GM12878 (cell line): ENCODE results near the gene TH. TPM values are rescaled to one million over a fixed set of nuclear protein-coding genes. Genes with fewer than 3 reads are reported as not detected.

Experiments used
- ATAC-seq: fragments of 200-7000 bp; cut with Tn5 transposase; 3 replicates; pipeline ENCODE4 v1.9.1; 2020; ENCODE audit warnings: mild to moderate bottlenecking, moderate library complexity
- BruUV-seq: library from RNA; stranded (reverse); fragments of 400-500 nt; replicated peaks from 2 replicates; lab custom pipeline; 2021; lab: Mats Ljungman, UMichigan
- CTCF ChIA-PET: fragments of 300-600 bp; sonication (Branson Sonifier 250); formaldehyde crosslinking; extraction: SDS; loops from one replicate; lab custom pipeline; 2021; ENCODE audit warnings: inconsistent platforms; lab: Yijun Ruan, JAX
- POLR2A ChIA-PET: fragments of 350-600 bp; formaldehyde crosslinking; extraction: SDS; loops from one replicate; lab custom pipeline; 2021; ENCODE audit warnings: inconsistent platforms; lab: Charles Lee
- RAD21 ChIA-PET: fragments of 300-600 bp; sonication (Branson Sonifier 250); formaldehyde crosslinking; loops from one replicate; lab custom pipeline; 2023; ENCODE audit warnings: antibody characterized with exemption; ENCODE audit not compliant: unreplicated experiment; lab: Charles Lee
- SMC1A ChIA-PET: fragments of 300-600 bp; sonication (Branson Sonifier 250); formaldehyde crosslinking; loops from one replicate; lab custom pipeline; 2023; ENCODE audit not compliant: unreplicated experiment, uncharacterized antibody; lab: Charles Lee
- DNase-seq: peaks from one replicate; pipeline ENCODE4 v3.0.0-alpha.2; 2011; ENCODE audit warnings: low read depth, low spot score
- FAIRE-seq: peaks from 3 replicates; lab custom pipeline; 2011; peaks lifted over from hg19 to GRCh38; lab: Jason Lieb, UNC
- H2AFZ ChIP-seq: 2 replicates; pipeline ENCODE4 v1.6.0; 2011; ENCODE audit warnings: low read depth, low read length, control low read depth; ENCODE audit not compliant: control insufficient read depth
- H3K27ac ChIP-seq: 2 replicates; pipeline ENCODE4 v1.5.1; 2011; ENCODE audit warnings: control low read depth; ENCODE audit not compliant: control insufficient read depth, insufficient read depth
- H3K27me3 ChIP-seq, 2 experiments: replicated peaks in 1 of 2; 2 replicates each; pipeline versions ENCODE4 v1.6.0 to v1.6.1; 2011; ENCODE audit warnings: low read length in 1 of 2; ENCODE audit not compliant: control insufficient read depth in 2 of 2, insufficient read depth in 2 of 2
- H3K36me3 ChIP-seq, 2 experiments: 2 replicates each; pipeline ENCODE4 v1.5.1; 2011; ENCODE audit warnings: low read length in 1 of 2; ENCODE audit not compliant: control insufficient read depth in 2 of 2, insufficient read depth in 2 of 2
- H3K4me1 ChIP-seq: 2 replicates; pipeline ENCODE4 v1.6.1; 2011; ENCODE audit warnings: mild to moderate bottlenecking, low read length, moderate library complexity, mixed read lengths; ENCODE audit not compliant: control insufficient read depth, insufficient read depth
- H3K4me2 ChIP-seq: 2 replicates; pipeline ENCODE4 v1.6.0; 2011; ENCODE audit warnings: control low read depth; ENCODE audit not compliant: control insufficient read depth, insufficient read depth
- H3K4me3 ChIP-seq: fragments of 200-600 bp; sonication (generic); 2 replicates; pipeline ENCODE4 v1.5.1; 2016
- H3K79me2 ChIP-seq: 2 replicates; pipeline ENCODE4 v1.6.0; 2011; ENCODE audit warnings: low read length; ENCODE audit not compliant: control insufficient read depth, insufficient read depth
- H3K9ac ChIP-seq: 2 replicates; pipeline ENCODE4 v1.8.0; 2011; ENCODE audit warnings: low read length, control low read depth, mixed read lengths; ENCODE audit not compliant: control insufficient read depth, insufficient read depth
- H3K9me3 ChIP-seq: replicated peaks from 3 replicates; pipeline ENCODE4 v1.5.1; 2011; ENCODE audit warnings: mild to moderate bottlenecking, low read length; ENCODE audit not compliant: control insufficient read depth, insufficient read depth
- H4K20me1 ChIP-seq: 2 replicates; pipeline ENCODE4 v1.6.0; 2011; ENCODE audit not compliant: control insufficient read depth, insufficient read depth
- ATF7 ChIP-seq: fragments of 450-650 bp; IDR thresholded peaks from 2 replicates; pipeline ENCODE4 v1.6.1; 2016; ENCODE audit warnings: low read depth, mild to moderate bottlenecking
- EGR1 ChIP-seq, 2 experiments: IDR thresholded peaks; 1 replicate in 1 of 2; 2 replicates in 1 of 2; pipeline ENCODE4 v1.6.1; 2011 to 2012; ENCODE audit warnings: low read depth in 2 of 2, low read length in 2 of 2, borderline replicate concordance in 1 of 2, mild to moderate bottlenecking in 1 of 2, moderate library complexity in 1 of 2
- FOS ChIP-seq: IDR thresholded peaks from 3 replicates; pipeline ENCODE4 v1.6.1; 2011; ENCODE audit warnings: borderline replicate concordance; ENCODE audit not compliant: insufficient read length; ENCODE audit errors: extremely low read depth
- MLLT1 ChIP-seq: fragments of 450-650 bp; IDR thresholded peaks from 2 replicates; pipeline ENCODE4 v1.6.1; 2016; ENCODE audit warnings: mild to moderate bottlenecking
- MXI1 ChIP-seq: fragments of 150-350 bp; IDR thresholded peaks from 2 replicates; pipeline ENCODE4 v1.6.1; 2011; ENCODE audit warnings: low read depth, mild to moderate bottlenecking, inconsistent platforms, low read length, improper control_type of control experiment
- RAD21 ChIP-seq: IDR thresholded peaks from 2 replicates; pipeline ENCODE4 v1.6.1; 2011; ENCODE audit warnings: mild to moderate bottlenecking, low read depth, low read length, moderate library complexity; ENCODE audit not compliant: insufficient read depth
- TBL1XR1 ChIP-seq: IDR thresholded peaks from 2 replicates; pipeline ENCODE4 v1.6.1; 2012; ENCODE audit warnings: low read depth, low read length, improper control_type of control experiment
- ZSCAN29 ChIP-seq: fragments of 450-650 bp; IDR thresholded peaks from 2 replicates; pipeline ENCODE4 v1.6.1; 2017; ENCODE audit warnings: mild to moderate bottlenecking, moderate library complexity
- WGBS: methylation state at CpG from one replicate; pipeline ENCODE4 v1.1.6; 2016; ENCODE audit warnings: low lambda C conversion rate; ENCODE audit not compliant: insufficient replicate concordance, insufficient coverage; ENCODE audit errors: missing lambda C conversion rate; 5-methylcytosine and 5-hydroxymethylcytosine counted together
- in situ Hi-C: fragments of 300-500 bp; cut with MboI; formaldehyde crosslinking; loops from 9 replicates; pipeline ENCODE4 v1.14.3; 2018; ENCODE audit warnings: mixed read lengths
- intact Hi-C: fragments of 100-400 bp; cut with micrococcal nuclease; formaldehyde crosslinking; loops from one replicate; pipeline ENCODE4 v1.14.2; 2022; ENCODE audit not compliant: unreplicated experiment
- polyA plus RNA-seq, 11 experiments: library from polyadenylated mRNA; depleted of rRNA in 4 of 11; unstranded in 6 of 11; stranded (reverse) in 5 of 11; fragments of >200 nt; fragmentation: Nextera tagmentation in 4 of 11; fragmentation: Illumina TruSeq in 1 of 11; extraction: Ambion mirVana in 4 of 11; extraction: Trizol in 1 of 11; gene quantifications; 1 replicate in 1 of 11; 2 replicates in 10 of 11; pipeline versions ENCODE4 v1.2.1 to v1.2.3, GENCODE V29; 2011 to 2016; ENCODE audit warnings: inconsistent platforms in 2 of 11, missing spikeins in 2 of 11, low read depth in 1 of 11
- total RNA-seq, 4 experiments: library from RNA; depleted of rRNA in 3 of 4; stranded (reverse); fragments of >200 nt in 3 of 4; fragmentation: Illumina TruSeq in 1 of 4; extraction: Trizol in 1 of 4; gene quantifications; 2 replicates each; pipeline versions ENCODE4 v1.2.1 to v1.2.3, GENCODE V29; 2013 to 2021

TH gene
- total and polyA plus RNA-seq, 10 of the 15 experiments (the other 5 are each of a cell fraction or from before 2014, with no cell fraction given) = not detected

GRCh38 chr11:2182075-2182474, 10.5 kb upstream of the TH start (continued):
- no peak for TF ChIP-seq ZSCAN29
- no peak for TF ChIP-seq MXI1
- TF ChIP-seq FOS = no peak
- TF ChIP-seq RAD21 = no peak
- TF ChIP-seq, all 136 proteins: peak for 0

GRCh38 chr11:2180789-2181370, 9.3 kb upstream of the TH start:
- H3K9ac ChIP-seq = no peak overlapping the region
- CTCF ChIA-PET = no interaction called here
- WGBS = 19% methylated on average over 11 of the region's 11 CpGs

More at GRCh38 chr11:2180789-2181370, 9.3 kb upstream of the TH start:
- H2AFZ ChIP-seq = no peak overlapping the region
- no peaks in the 10 kb centered on the region; a peak in 1 of 4 replicates for H3K27me3 ChIP-seq
- ChIA-PET SMC1A (no interaction called here), POLR2A (no interaction called here), RAD21 (no interaction called here)
- BruUV-seq = no TSS peak
- DNase-seq = no peak
- no peaks in the 10 kb centered on the region for H3K4me1 ChIP-seq
- no peaks in the 10 kb centered on the region for H3K36me3 ChIP-seq
- no peak overlapping the region for H3K4me3 ChIP-seq
- H4K20me1 ChIP-seq = no peaks in the 10 kb centered on the region
- intact Hi-C loops (no loop called here), in situ Hi-C loops (no loop called here)
- no peaks in the 10 kb centered on the region for H3K9me3 ChIP-seq
- no peak for FAIRE-seq
- H3K27ac ChIP-seq = no peak overlapping the region
- H3K4me2 ChIP-seq = no peak overlapping the region
- TF ChIP-seq TBL1XR1 (no peak), MLLT1 (no peak), ATF7 (no peak), EGR1 (IDR thresholded peaks at IDR 0.05; ENCODE audit: borderline replicate concordance in 1 of 2, low read depth in 2 of 2, low read length in 2 of 2) (no peak)
- H3K79me2 ChIP-seq = no peaks in the 10 kb centered on the region
- ATAC-seq = no peak
